Spleen (tissue), 11 donors: ENCODE measurements around the gene PROM1. TPM values are rescaled to one million over a fixed set of nuclear protein-coding genes. Genes with fewer than 3 reads are reported as not detected.

Experiments
- DNase-seq: peaks from one replicate; pipeline ENCODE4 v3.0.0-alpha.2; 2020
- H3K27ac ChIP-seq, 8 donors: fragments of 200-600 bp; sonication (generic) in 7 of 8; 1 replicate in 4 of 8; 2 replicates in 4 of 8; pipeline versions ENCODE4 v1.5.0 to v1.8.0; 2016 to 2021; ENCODE audit warnings: inconsistent platforms in 4 of 8, mild to moderate bottlenecking in 4 of 8, moderate library complexity in 1 of 8
- H3K27me3 ChIP-seq, 7 donors: fragments of 200-600 bp; sonication (generic) in 6 of 7; replicated peaks in 1 of 7; 1 replicate in 4 of 7; 2 replicates in 3 of 7; pipeline versions ENCODE4 v1.5.0 to v1.8.0; 2016 to 2021; ENCODE audit warnings: inconsistent platforms in 3 of 7, mild to moderate bottlenecking in 1 of 7
- H3K36me3 ChIP-seq, 6 donors: fragments of 200-600 bp; sonication (generic) in 5 of 6; 1 replicate in 4 of 6; 2 replicates in 2 of 6; pipeline versions ENCODE4 v1.5.0 to v1.8.0; 2016 to 2021; ENCODE audit warnings: inconsistent platforms in 2 of 6
- H3K4me1 ChIP-seq, 6 donors: fragments of 200-600 bp; sonication (generic) in 5 of 6; 1 replicate in 3 of 6; 2 replicates in 3 of 6; pipeline versions ENCODE4 v1.5.0 to v1.8.0; 2016 to 2021; ENCODE audit warnings: inconsistent platforms in 3 of 6
- H3K4me3 ChIP-seq, 8 donors: fragments of 200-600 bp; sonication (generic) in 7 of 8; 1 replicate in 4 of 8; 2 replicates in 4 of 8; pipeline versions ENCODE4 v1.5.0 to v1.8.0; 2016 to 2021; ENCODE audit warnings: inconsistent platforms in 4 of 8, mild to moderate bottlenecking in 4 of 8, moderate library complexity in 2 of 8
- H3K9me3 ChIP-seq, 8 donors: fragments of 200-600 bp; sonication (generic) in 7 of 8; 1 replicate in 4 of 8; 2 replicates in 4 of 8; pipeline versions ENCODE4 v1.5.0 to v1.8.0; 2016 to 2021; ENCODE audit warnings: inconsistent platforms in 4 of 8
- CTCF ChIP-seq, 11 experiments: fragments of 200-600 bp in 7 of 11; fragments of 450-650 bp in 4 of 11; sonication (generic) in 4 of 11; IDR thresholded peaks in 8 of 11; conservative IDR thresholded peaks in 3 of 11; 1 replicate in 7 of 11; 2 replicates in 4 of 11; pipeline versions ENCODE4 v1.4.0 to v1.8.0; 2016 to 2021; ENCODE audit warnings: antibody characterized with exemption in 11 of 11, inconsistent platforms in 4 of 11, mild to moderate bottlenecking in 1 of 11
- POLR2A ChIP-seq, 3 donors: fragments of 450-650 bp; IDR thresholded peaks; one replicate each; pipeline ENCODE4 v1.5.1; 2017; ENCODE audit warnings: antibody characterized with exemption in 3 of 3, mild to moderate bottlenecking in 1 of 3
- POLR2AphosphoS5 ChIP-seq, 3 donors: sonication (generic); formaldehyde crosslinking; IDR thresholded peaks; one replicate each; pipeline ENCODE4 v1.5.1; 2017; ENCODE audit warnings: antibody characterized with exemption in 3 of 3
- WGBS, 5 donors: extraction: QIAGEN DNeasy Blood & Tissue Kit in 3 of 5; methylation state at CpG; one replicate each; pipeline versions ENCODE4 v1.1.5 to v1.1.7; 2013 to 2018; 5-methylcytosine and 5-hydroxymethylcytosine counted together
- intact Hi-C: fragments of 100-400 bp; cut with DNase I; formaldehyde crosslinking; loops from one replicate; pipeline ENCODE4 v1.15.0; 2023; ENCODE audit warnings: low total_unique reads
- polyA plus RNA-seq, 3 donors: library from polyadenylated mRNA; stranded (reverse); fragments of 200-250 nt; gene quantifications; one replicate each; pipeline ENCODE4 v1.2.1, GENCODE V29; 2013
- total RNA-seq, 7 donors: library from RNA; depleted of rRNA in 3 of 7; stranded (reverse); fragments of >200 nt in 3 of 7; fragmentation: NEBNext Ultra II Directional in 4 of 7; extraction: Animal tissue kit (Norgen Biotek cat#: 25700) in 4 of 7; gene quantifications; one replicate each; pipeline versions ENCODE4 v1.1.0 to v1.2.1, GENCODE V29; 2016 to 2021
- donor health status: healthy with polysubstance abuse.
- donor health status: DM: no; HTN: no; CAD: no; lungs with moderate emphysema.
- donor health status: DM: no; HTN: no; CAD: no.
- donor health status: Bipolar disorder and iron deficiency.
- donor health status: healthy.
- donor health status: DM: no; HTN: no; CAD: no.
- donor health status: DM: yes; HTN: yes; CAD: no.

Gene PROM1
- total and polyA plus RNA-seq, 10 donors: 0.15 to 4.6 (median 0.93) TPM

GRCh38 chr4:16000708-16001483, 82.9 kb downstream of the PROM1 start:
- H3K9me3 ChIP-seq: no peaks in the 10 kb centered on the region
- no peak overlapping the region for H3K4me3 ChIP-seq
- peaks cover 0 to 3% (median 0%) of the 10 kb centered on the region in 7 donors for H3K27me3 ChIP-seq
- no peaks in the 10 kb centered on the region for H3K36me3 ChIP-seq
- peaks cover 0 to 7% (median 1%) of the 10 kb centered on the region in 6 donors for H3K4me1 ChIP-seq
- no peak for DNase-seq
- no peak for TF ChIP-seq CTCF (IDR thresholded peaks at IDR 0.05 in 8 of 11, conservative IDR thresholded peaks at IDR 0.05 in 3 of 11)
- TF ChIP-seq POLR2AphosphoS5 (IDR thresholded peaks at IDR 0.05): no peak
- no peak for TF ChIP-seq POLR2A (IDR thresholded peaks at IDR 0.05)
- intact Hi-C loops: loop anchor here (5.0 to 10.0 kb wide), 2 partner anchors 194 to 276 kb away; no protein-coding TSS in a partner anchor
- WGBS, 5 donors: 71 to 92% (median 84%) methylated on average over 12 of the region's 12 CpGs
- H3K27ac ChIP-seq: no peak overlapping the region

GRCh38 chr4:15996773-15997172, 87.0 kb downstream of the PROM1 start:
- intact Hi-C loops: no loop called here

GRCh38 chr4:15995826-15996225, 88.0 kb downstream of the PROM1 start:
- WGBS, 5 donors: 92 to 98% (median 95%) methylated on average over 3 of the region's 3 CpGs
- DNase-seq: no peak
- TF ChIP-seq POLR2A (IDR thresholded peaks at IDR 0.05): no peak
- no peak for TF ChIP-seq CTCF (IDR thresholded peaks at IDR 0.05 in 8 of 11, conservative IDR thresholded peaks at IDR 0.05 in 3 of 11)
- TF ChIP-seq POLR2AphosphoS5 (IDR thresholded peaks at IDR 0.05): no peak
- intact Hi-C loops: no loop called here
- Histone ChIP-seq H3K4me1 (peaks cover 0 to 7% (median 0%) of the 10 kb centered on the region in 6 donors), H3K27ac (no peak overlapping the region), H3K27me3 (peaks cover 0 to 3% (median 0%) of the 10 kb centered on the region in 7 donors), H3K36me3 (no peaks in the 10 kb centered on the region), H3K9me3 (no peaks in the 10 kb centered on the region), H3K4me3 (no peak overlapping the region)

More at GRCh38 chr4:15996773-15997172, 87.0 kb downstream of the PROM1 start:
- TF ChIP-seq POLR2AphosphoS5 (IDR thresholded peaks at IDR 0.05) (no peak), POLR2A (IDR thresholded peaks at IDR 0.05) (no peak), CTCF (IDR thresholded peaks at IDR 0.05 in 8 of 11, conservative IDR thresholded peaks at IDR 0.05 in 3 of 11) (no peak)
- no peaks in the 10 kb centered on the region for H3K9me3 ChIP-seq
- no peak for DNase-seq
- 57 to 77% (median 69%) methylated on average over 4 of the region's 4 CpGs for WGBS, 5 donors
- H3K27me3 ChIP-seq: peaks cover 0 to 3% (median 0%) of the 10 kb centered on the region in 7 donors
- peaks cover 0 to 13% (median 1%) of the 10 kb centered on the region in 6 donors for H3K4me1 ChIP-seq
- H3K36me3 ChIP-seq: no peaks in the 10 kb centered on the region
- H3K27ac ChIP-seq: no peak overlapping the region
- no peak overlapping the region for H3K4me3 ChIP-seq

GRCh38 chr4:15992167-15992485, 91.7 kb downstream of the PROM1 start:
- intact Hi-C loops: no loop called here
- Histone ChIP-seq H3K27ac (no peak overlapping the region), H3K9me3 (no peaks in the 10 kb centered on the region), H3K4me1 (peaks cover 0 to 11% (median 3%) of the 10 kb centered on the region in 6 donors), H3K27me3 (no peaks in the 10 kb centered on the region), H3K4me3 (no peak overlapping the region), H3K36me3 (no peaks in the 10 kb centered on the region)
- DNase-seq: no peak
- TF ChIP-seq CTCF (IDR thresholded peaks at IDR 0.05 in 8 of 11, conservative IDR thresholded peaks at IDR 0.05 in 3 of 11) (no peak), POLR2A (IDR thresholded peaks at IDR 0.05) (no peak), POLR2AphosphoS5 (IDR thresholded peaks at IDR 0.05) (no peak)
- WGBS, 5 donors: 43 to 53% (median 48%) methylated on average over 2 of the region's 2 CpGs
